NB4 (cell line): Measurements from ENCODE around the gene LPCAT1.
"Not testable (repeated sequence)": the region's sequence is repeated elsewhere in the genome, so short reads cannot be mapped to it uniquely, and the experiment has no call there.

Experiments
- DNase-seq: peaks from one replicate; pipeline ENCODE4 v3.0.0; 2010; ENCODE audit warnings: low read depth
- H3K4me3 ChIP-seq: one replicate; pipeline ENCODE4 v1.5.1; 2011; ENCODE audit warnings: mild to moderate bottlenecking, low read depth, low read length, moderate library complexity
- CTCF ChIP-seq: IDR thresholded peaks from one replicate; pipeline ENCODE4 v1.5.1; 2012; ENCODE audit warnings: low read depth, low read length
- MAX ChIP-seq: IDR thresholded peaks from 2 replicates; pipeline ENCODE4 v1.6.1; 2011; ENCODE audit warnings: low read depth, low read length
- MYC ChIP-seq: IDR thresholded peaks from 2 replicates; pipeline ENCODE4 v1.6.1; 2011; ENCODE audit warnings: low read depth, low read length
- POLR2A ChIP-seq: IDR thresholded peaks from 2 replicates; pipeline ENCODE4 v1.6.1; 2011; ENCODE audit warnings: mild to moderate bottlenecking; ENCODE audit not compliant: insufficient read length; ENCODE audit errors: extremely low read depth

LPCAT1 gene

GRCh38 chr5:1477341-1477740 lies 46.4 kb downstream of the LPCAT1 start:
- peak; percentile 59 for DNase-seq
- no peak for TF ChIP-seq POLR2A
- no peak for TF ChIP-seq MYC
- TF ChIP-seq MAX, result no peak; the same call in 1 of the 2 replicates
- TF ChIP-seq CTCF, result no peak
- H3K4me3 ChIP-seq, result no peak overlapping the region

GRCh38 chr5:1476967-1477310 lies 46.8 kb downstream of the LPCAT1 start:
- TF ChIP-seq MYC, result no peak
- TF ChIP-seq CTCF, result no peak
- TF ChIP-seq MAX, result no peak
- TF ChIP-seq POLR2A, result no peak
- DNase-seq, result no peak
- H3K4me3 ChIP-seq, result no peak overlapping the region

- no peak overlapping the region for H3K4me3 ChIP-seq
- no peak for DNase-seq
- TF ChIP-seq MAX (no peak), MYC (no peak), POLR2A (no peak), CTCF (no peak)
Measured at GRCh38 chr5:1476181-1476966, 47.4 kb downstream of the LPCAT1 start.

- H3K4me3 ChIP-seq, DNase-seq: not testable (repeated sequence)
Measured at GRCh38 chr5:1475544-1475900, 48.2 kb downstream of the LPCAT1 start.

- DNase-seq, result no peak
- TF ChIP-seq CTCF, result no peak
- TF ChIP-seq MYC, result no peak
- no peak overlapping the region for H3K4me3 ChIP-seq
Measured at GRCh38 chr5:1474866-1475543, 48.8 kb downstream of the LPCAT1 start.

- TF ChIP-seq MYC (no peak), MAX (no peak), CTCF (no peak)
- no peak for DNase-seq
- H3K4me3 ChIP-seq, result no peak overlapping the region
Measured at GRCh38 chr5:1474183-1474839, 49.4 kb downstream of the LPCAT1 start.
